NCI-H748 (cell line): ENCODE measurements around the gene CASP3.
"Not testable (repeated sequence)": the region's sequence is repeated elsewhere in the genome, so short reads cannot be mapped to it uniquely, and the experiment has no call there.

Experiments used
- DNase-seq: peaks from one replicate; lab custom pipeline; 2025; ENCODE audit not compliant: unreplicated experiment; lab: John Stamatoyannopoulos, UW

CASP3 gene

DNA sequence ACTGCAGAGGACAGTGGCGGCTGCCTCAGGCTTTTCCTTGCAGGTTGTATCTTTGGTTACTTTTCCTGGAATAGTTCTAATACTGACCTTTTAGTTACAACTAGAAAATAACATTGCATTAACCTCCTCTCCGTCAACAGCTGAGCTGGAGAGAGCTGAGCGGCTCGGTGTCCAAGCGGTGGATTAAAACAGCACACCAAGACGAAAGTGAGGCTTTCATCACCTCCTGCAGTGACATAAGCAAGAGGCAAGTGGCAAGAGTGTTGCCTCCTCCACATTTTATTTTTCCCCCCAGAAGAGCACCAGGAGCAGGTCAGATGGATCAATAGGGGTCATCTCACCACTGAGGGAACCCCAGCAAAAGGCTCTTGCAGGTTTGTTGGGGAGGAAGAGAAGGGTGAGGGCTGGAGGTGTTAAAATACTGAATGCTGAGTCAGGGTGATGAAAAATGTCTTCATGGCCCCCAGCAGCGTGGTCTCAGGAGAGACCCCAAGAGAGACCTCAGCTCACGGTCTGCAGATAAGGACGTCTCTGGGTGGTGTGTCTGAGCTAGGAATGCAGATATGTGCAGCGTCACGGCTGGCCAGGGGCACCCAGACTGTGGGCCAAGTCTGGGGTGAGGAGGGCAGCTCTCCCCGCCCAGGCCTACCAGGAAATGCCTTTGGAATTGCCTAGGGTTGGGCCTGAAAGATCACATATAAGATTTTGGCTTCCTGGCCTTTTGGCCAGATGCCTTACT, 50.3 kb downstream of the CASP3 start:
- DNase-seq = no peak

GRCh38 chr4:184596617-184597185, 52.5 kb downstream of the CASP3 start:
- DNase-seq = no peak

DNA sequence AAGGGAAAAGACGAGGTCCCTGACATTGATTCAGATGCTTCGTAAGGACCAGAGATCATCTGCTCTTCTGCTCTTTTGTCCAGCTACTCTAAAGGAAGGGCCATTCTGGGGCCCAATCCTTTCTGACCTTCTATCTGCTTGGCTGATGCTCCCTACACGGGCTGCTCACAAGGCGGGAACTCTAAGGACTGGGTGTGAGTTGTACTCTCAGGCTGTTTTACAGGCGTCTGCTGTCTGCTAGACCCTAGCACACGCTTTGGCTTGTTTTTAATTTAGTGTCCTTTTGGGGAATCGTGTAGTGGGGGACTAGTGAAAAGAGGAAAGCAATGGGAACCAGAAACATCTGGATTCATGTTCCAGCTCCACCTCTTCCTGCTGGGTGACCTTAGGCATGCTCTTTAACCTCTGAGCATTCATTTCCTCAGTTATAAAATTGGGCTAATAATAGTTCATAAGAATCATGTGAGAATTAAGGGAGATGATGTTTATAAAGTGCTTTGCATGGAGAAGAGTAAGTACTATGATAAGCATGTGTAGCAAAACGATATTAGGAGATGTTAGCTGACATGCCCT, 53.1 kb downstream of the CASP3 start:
- no peak for DNase-seq

- no peak for DNase-seq
These were observed 53.8 kb downstream of the CASP3 start for GRCh38 chr4:184595430-184595829.

DNA sequence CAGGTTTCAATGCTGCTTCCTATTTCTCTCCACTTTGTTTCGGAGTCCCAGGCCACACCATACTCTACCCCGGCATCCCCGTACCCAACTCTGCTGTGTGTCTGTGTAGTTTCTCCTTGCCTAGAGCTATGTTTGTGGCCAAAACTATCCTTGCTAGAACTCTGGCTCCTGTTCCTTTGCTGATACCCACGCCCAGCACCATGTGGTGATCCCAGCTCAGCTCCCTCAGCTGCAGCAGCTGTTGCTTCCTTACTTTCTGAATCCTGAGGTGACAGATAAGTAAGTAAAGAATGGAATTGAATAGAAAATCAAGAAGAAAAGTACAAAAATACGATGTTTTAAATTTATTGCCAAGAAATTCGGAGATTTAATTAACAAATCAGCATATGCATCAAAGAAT, 55.8 kb downstream of the CASP3 start:
- DNase-seq = no peak

GRCh38 chr4:184591747-184592270, 57.4 kb downstream of the CASP3 start:
- DNase-seq = not testable (repeated sequence)

GRCh38 chr4:184591070-184591677, 58.1 kb downstream of the CASP3 start:
- no peak for DNase-seq

DNA sequence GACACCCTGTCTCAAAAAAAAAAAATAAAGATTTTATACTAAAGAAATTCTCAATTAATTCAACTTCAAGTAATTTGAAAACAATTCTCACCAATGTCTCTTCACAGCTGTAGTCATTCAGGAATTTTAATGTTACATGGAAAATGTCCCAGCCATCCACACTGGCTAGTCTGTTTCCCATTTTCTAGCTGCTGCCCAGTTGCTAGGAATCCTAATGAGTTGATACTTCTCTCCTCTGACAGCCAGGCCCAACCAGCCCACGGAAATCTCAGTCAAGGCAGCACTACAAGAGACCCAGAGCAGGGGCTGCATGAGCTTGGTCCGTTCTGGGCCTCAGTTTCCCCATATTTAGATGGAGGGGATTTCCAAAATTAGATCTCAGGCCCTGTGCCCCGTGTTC, 59.1 kb downstream of the CASP3 start:
- no peak for DNase-seq

GRCh38 chr4:184588893-184589292, 60.4 kb downstream of the CASP3 start:
- DNase-seq = no peak

GRCh38 chr4:184587701-184588100, 61.5 kb downstream of the CASP3 start:
- DNase-seq = no peak

GRCh38 chr4:184587221-184587620, 62.0 kb downstream of the CASP3 start:
- no peak for DNase-seq

- DNase-seq = no peak
These were observed 65.3 kb downstream of the CASP3 start for GRCh38 chr4:184583738-184584502.
